PFSK-1 (cell line): Measurements from ENCODE around the gene VCX2.

ENCODE experiments used
- POLR2AphosphoS5 ChIP-seq: IDR thresholded peaks from 2 replicates; pipeline ENCODE4 v1.6.1; 2012; ENCODE audit warnings: low read depth, mild to moderate bottlenecking, control low read depth, low read length, moderate library complexity
- REST ChIP-seq, 2 experiments: IDR thresholded peaks; 2 replicates each; pipeline versions ENCODE4 v1.6.1 to v1.8.0; 2011 to 2012; ENCODE audit warnings: low read depth in 2 of 2, low read length in 2 of 2, control low read depth in 1 of 2, inconsistent platforms in 1 of 2, mild to moderate bottlenecking in 1 of 2, moderate library complexity in 1 of 2; ENCODE audit not compliant: insufficient read depth in 1 of 2
- SIN3A ChIP-seq: IDR thresholded peaks from 2 replicates; pipeline ENCODE4 v1.6.1; 2012; ENCODE audit warnings: mild to moderate bottlenecking, low read length, moderate library complexity, borderline replicate concordance; ENCODE audit not compliant: insufficient read depth
- TAF1 ChIP-seq: IDR thresholded peaks from 2 replicates; pipeline ENCODE4 v1.6.1; 2012; ENCODE audit warnings: low read length, control low read depth, borderline replicate concordance; ENCODE audit not compliant: insufficient read depth

DNA sequence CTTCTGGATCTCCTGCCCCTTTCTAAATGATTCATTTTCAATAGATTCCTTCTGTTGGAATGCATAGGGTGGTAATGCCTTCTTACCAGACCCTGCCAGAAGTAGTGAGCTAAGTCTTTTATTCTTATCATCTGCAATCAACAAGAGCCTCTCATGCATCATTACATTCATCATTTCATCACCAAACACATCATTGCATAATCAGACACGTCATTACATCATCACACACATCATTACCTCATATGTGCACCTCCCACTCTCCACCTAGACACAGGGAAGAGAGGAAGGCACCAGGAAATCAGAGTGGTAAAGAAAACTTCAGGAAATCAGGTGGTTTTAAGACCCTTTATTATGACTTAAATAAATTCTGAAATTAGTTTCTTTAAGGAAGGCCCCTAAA, 45.0 kb downstream of the VCX2 start:
- TF ChIP-seq POLR2AphosphoS5: no peak
- TF ChIP-seq REST (IDR thresholded peaks at IDR 0.05; ENCODE audit: insufficient read depth in 1 of 2, low read depth in 2 of 2, low read length in 2 of 2): no peak
- TF ChIP-seq TAF1: no peak
- no peak for TF ChIP-seq SIN3A
